ENCODE measurements around the gene PRR15. TPM values are rescaled to one million over a fixed set of nuclear protein-coding genes. Genes with fewer than 3 reads are reported as not detected.

The PRR15 gene
- total and polyA plus RNA-seq, 2 of the 4 experiments (the other 2 are of a cell fraction) = not detected

- H3K36me3 ChIP-seq (ENCODE audit: control insufficient read depth, insufficient read depth, low read length) = no peaks in the 10 kb centered on the region
- in situ Hi-C loops (cut with MboI; ENCODE audit: low sequenced_read_pairs) (no loop called here), dilution Hi-C loops (cut with HindIII; ENCODE audit: low sequenced_read_pairs, unreplicated experiment) (no loop called here), intact Hi-C loops (cut with micrococcal nuclease) (no loop called here)
- no peaks in the 10 kb centered on the region for H3K4me1 ChIP-seq (ENCODE audit: control insufficient read depth, insufficient read depth, low read length)
- TF ChIP-seq RFX5 (IDR thresholded peaks at IDR 0.05; ENCODE audit: low read depth, low read length) (no peak), FOS (IDR thresholded peaks at IDR 0.05; ENCODE audit: low read depth, low read length) (no peak), USF2 (IDR thresholded peaks at IDR 0.05; ENCODE audit: low read depth, low read length) (no peak), RAD21 (IDR thresholded peaks at IDR 0.05; ENCODE audit: low read length) (no peak), CTCF (conservative IDR thresholded peaks at IDR 0.05; ENCODE audit: low read depth, low read length) (no peak), MXI1 (IDR thresholded peaks at IDR 0.05; ENCODE audit: borderline replicate concordance, low read depth, low read length) (no peak), MAZ (IDR thresholded peaks at IDR 0.05; ENCODE audit: borderline replicate concordance, low read depth, low read length) (no peak), ELK1 (IDR thresholded peaks at IDR 0.05; ENCODE audit: borderline replicate concordance, low read depth, low read length) (no peak), NFE2L2 (IDR thresholded peaks at IDR 0.05; ENCODE audit: low read depth, low read length) (no peak), POLR2A (IDR thresholded peaks at IDR 0.05; ENCODE audit: low read depth, low read length) (no peak), MAFK (IDR thresholded peaks at IDR 0.05; ENCODE audit: low read depth, low read length) (no peak), CHD1 (IDR thresholded peaks at IDR 0.05; ENCODE audit: low read depth, low read length) (no peak), SMC3 (IDR thresholded peaks at IDR 0.05; ENCODE audit: low read depth, low read length) (no peak), BHLHE40 (IDR thresholded peaks at IDR 0.05; ENCODE audit: low read depth, low read length) (no peak), CEBPB (IDR thresholded peaks at IDR 0.05; ENCODE audit: low read depth, low read length) (no peak), RCOR1 (IDR thresholded peaks at IDR 0.05; ENCODE audit: insufficient replicate concordance, low read length) (no peak)
- H3K9me3 ChIP-seq (ENCODE audit: control insufficient read depth, insufficient read depth, low read length) = no peaks in the 10 kb centered on the region
- H2BK5ac ChIP-seq (ENCODE audit: low read depth, low read length, poor library complexity, severe bottlenecking) = no peak overlapping the region
- H4K8ac ChIP-seq (ENCODE audit: low read depth in 2 of 2, low read length in 2 of 2) = no peak overlapping the region
- H3K27ac ChIP-seq (ENCODE audit: insufficient read depth, low read length) = no peak overlapping the region
- H3K4me3 ChIP-seq (ENCODE audit: insufficient read depth, low read depth, low read length) = no peak overlapping the region
- 84% methylated on average over 4 of the region's 9 CpGs; no CpG with 5 or more reads in 1 of the 2 experiments for WGBS, 2 experiments (ENCODE audit: extremely low coverage in 2 of 2, insufficient read length in 1 of 2)
- H3K23ac ChIP-seq (ENCODE audit: low read depth, low read length) = no peak overlapping the region
- no peak overlapping the region for H3K14ac ChIP-seq (replicated peaks; ENCODE audit: low read depth, low read length)
- H3K18ac ChIP-seq (ENCODE audit: low read depth, low read length) = no peak overlapping the region
- no peak overlapping the region for H2AK5ac ChIP-seq (ENCODE audit: low read depth, low read length)
- ChIA-PET CTCF (no interaction called here), POLR2A (ENCODE audit: unreplicated experiment) (no interaction called here)
- no peaks in the 10 kb centered on the region for H4K20me1 ChIP-seq (ENCODE audit: insufficient read depth, low read length)
- H3K9me1 ChIP-seq (ENCODE audit: insufficient read depth, low read length) = no peaks in the 10 kb centered on the region
- H3K79me1 ChIP-seq (ENCODE audit: low read depth in 1 of 2, low read length in 2 of 2) = no peaks in the 10 kb centered on the region
- no peak overlapping the region for H2AK9ac ChIP-seq (replicated peaks; ENCODE audit: low read depth, low read length, poor library complexity)
- H3K27me3 ChIP-seq (ENCODE audit: control insufficient read depth, insufficient read depth, low read length) = 0 out of 2 replicates have a peak, but pooled peaks cover 2% of the 10 kb centered on the region
- no TSS peak for BruUV-seq (replicated peaks)
- ATAC-seq (ENCODE audit: low read depth) = no peak
- H2BK15ac ChIP-seq (ENCODE audit: low read depth, low read length) = no peak overlapping the region
- H4K5ac ChIP-seq (ENCODE audit: low read depth, low read length) = no peak overlapping the region
- no peak overlapping the region for H2AFZ ChIP-seq (replicated peaks; ENCODE audit: low read length, poor library complexity)
- DNase-seq = no peak
- no peak overlapping the region for H3K4me2 ChIP-seq (ENCODE audit: low read depth, low read length)
- H3K56ac ChIP-seq (ENCODE audit: extremely low read depth, insufficient read depth, low read length) = no peak overlapping the region
- no peak overlapping the region for H4K91ac ChIP-seq (ENCODE audit: insufficient read depth, low read depth, low read length)
- no peak overlapping the region for H2BK20ac ChIP-seq (ENCODE audit: low read depth, low read length)
- H3K4ac ChIP-seq (ENCODE audit: low read depth, low read length) = no peak overlapping the region
- H2BK120ac ChIP-seq (ENCODE audit: low read depth, low read length) = no peak overlapping the region
- no peak overlapping the region for H3K9ac ChIP-seq (ENCODE audit: low read depth, low read length)
These were observed 7.0 kb upstream of the PRR15 start for GRCh38 chr7:29556405-29557195.
